ENCODE measurements around the gene MECR.

DNA sequence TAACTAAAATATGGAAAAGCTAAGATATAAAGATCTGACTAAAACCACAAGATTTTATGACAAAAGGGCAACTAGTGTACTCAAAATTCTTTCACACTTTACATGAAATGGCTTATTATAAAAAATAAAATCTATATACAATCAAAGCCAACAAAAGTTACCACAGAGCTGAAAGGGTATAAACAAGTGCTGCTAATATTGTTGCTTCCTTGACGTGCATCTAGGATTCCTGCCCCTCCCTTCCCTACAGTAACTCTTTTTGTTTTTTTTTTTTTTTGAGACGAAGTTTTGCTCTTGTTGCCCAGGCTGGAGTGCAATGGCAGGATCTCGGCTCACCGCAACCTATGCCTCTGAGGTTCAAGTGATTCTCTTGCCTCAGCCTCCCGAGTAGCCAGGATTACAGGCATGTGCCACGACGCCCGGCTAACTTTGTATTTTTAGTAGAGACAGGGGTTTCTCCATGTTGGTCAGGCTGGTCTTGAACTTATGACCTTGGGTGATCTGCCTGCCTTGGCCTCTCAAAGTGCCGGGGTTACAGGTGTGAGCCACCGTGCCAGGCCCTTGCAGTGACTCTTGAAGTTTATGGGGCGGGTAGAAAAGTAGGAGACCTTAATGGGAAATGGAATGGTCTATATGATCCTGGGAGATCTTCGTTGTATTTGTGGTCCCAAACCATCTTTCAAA, 53.6 kb downstream of the MECR start:
- TF ChIP-seq, protein P1, sequence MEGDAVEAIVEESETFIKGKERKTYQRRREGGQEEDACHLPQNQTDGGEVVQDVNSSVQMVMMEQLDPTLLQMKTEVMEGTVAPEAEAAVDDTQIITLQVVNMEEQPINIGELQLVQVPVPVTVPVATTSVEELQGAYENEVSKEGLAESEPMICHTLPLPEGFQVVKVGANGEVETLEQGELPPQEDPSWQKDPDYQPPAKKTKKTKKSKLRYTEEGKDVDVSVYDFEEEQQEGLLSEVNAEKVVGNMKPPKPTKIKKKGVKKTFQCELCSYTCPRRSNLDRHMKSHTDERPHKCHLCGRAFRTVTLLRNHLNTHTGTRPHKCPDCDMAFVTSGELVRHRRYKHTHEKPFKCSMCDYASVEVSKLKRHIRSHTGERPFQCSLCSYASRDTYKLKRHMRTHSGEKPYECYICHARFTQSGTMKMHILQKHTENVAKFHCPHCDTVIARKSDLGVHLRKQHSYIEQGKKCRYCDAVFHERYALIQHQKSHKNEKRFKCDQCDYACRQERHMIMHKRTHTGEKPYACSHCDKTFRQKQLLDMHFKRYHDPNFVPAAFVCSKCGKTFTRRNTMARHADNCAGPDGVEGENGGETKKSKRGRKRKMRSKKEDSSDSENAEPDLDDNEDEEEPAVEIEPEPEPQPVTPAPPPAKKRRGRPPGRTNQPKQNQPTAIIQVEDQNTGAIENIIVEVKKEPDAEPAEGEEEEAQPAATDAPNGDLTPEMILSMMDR (IDR thresholded peaks at IDR 0.05), result no peak
- TF ChIP-seq POLR2A (IDR thresholded peaks at IDR 0.05), result no peak

Measured in uterus (tissue), 2 donors.